AG04449 (cell line): ENCODE data around the gene HES3.

ENCODE experiments used
- CTCF ChIA-PET: fragments of 350-600 bp; formaldehyde crosslinking; extraction: SDS; loops from one replicate; lab custom pipeline; 2021; ENCODE audit warnings: antibody characterized with exemption; lab: Yijun Ruan, JAX
- POLR2A ChIA-PET: fragments of 400-600, 350-600 bp; formaldehyde crosslinking; extraction: SDS; loops from one replicate; lab custom pipeline; 2020; ENCODE audit warnings: antibody characterized with exemption, inconsistent platforms; lab: Yijun Ruan, JAX
- DNase-seq: peaks from one replicate; pipeline ENCODE4 v3.0.0-alpha.2; 2010; ENCODE audit warnings: low read depth, low spot score
- H3K4me3 ChIP-seq: 2 replicates; pipeline ENCODE4 v1.5.1; 2011; ENCODE audit warnings: low read depth, mild to moderate bottlenecking, control low read depth, low read length
- TF ChIP-seq, protein P1 (sequence below): IDR thresholded peaks from one replicate; pipeline ENCODE4 v1.5.1; 2011; ENCODE audit warnings: mild to moderate bottlenecking, moderate library complexity, low read length, control low read depth, inconsistent platforms; ENCODE audit not compliant: insufficient read depth; ENCODE audit errors: missing control alignments

The HES3 gene

GRCh38 chr1:6282577-6283270 is 38.7 kb downstream of the HES3 start:
- TF ChIP-seq, protein P1, sequence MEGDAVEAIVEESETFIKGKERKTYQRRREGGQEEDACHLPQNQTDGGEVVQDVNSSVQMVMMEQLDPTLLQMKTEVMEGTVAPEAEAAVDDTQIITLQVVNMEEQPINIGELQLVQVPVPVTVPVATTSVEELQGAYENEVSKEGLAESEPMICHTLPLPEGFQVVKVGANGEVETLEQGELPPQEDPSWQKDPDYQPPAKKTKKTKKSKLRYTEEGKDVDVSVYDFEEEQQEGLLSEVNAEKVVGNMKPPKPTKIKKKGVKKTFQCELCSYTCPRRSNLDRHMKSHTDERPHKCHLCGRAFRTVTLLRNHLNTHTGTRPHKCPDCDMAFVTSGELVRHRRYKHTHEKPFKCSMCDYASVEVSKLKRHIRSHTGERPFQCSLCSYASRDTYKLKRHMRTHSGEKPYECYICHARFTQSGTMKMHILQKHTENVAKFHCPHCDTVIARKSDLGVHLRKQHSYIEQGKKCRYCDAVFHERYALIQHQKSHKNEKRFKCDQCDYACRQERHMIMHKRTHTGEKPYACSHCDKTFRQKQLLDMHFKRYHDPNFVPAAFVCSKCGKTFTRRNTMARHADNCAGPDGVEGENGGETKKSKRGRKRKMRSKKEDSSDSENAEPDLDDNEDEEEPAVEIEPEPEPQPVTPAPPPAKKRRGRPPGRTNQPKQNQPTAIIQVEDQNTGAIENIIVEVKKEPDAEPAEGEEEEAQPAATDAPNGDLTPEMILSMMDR, result no peak
- no peak for DNase-seq
- H3K4me3 ChIP-seq, result no peak overlapping the region
- ChIA-PET POLR2A (no interaction called here), CTCF (interaction anchor here (1.6 to 9.9 kb wide), 2 partner anchors 29 to 35 kb away, joined by 4 to 54 read pairs; no protein-coding TSS in a partner anchor)

- ChIA-PET POLR2A (no interaction called here), CTCF (no interaction called here)
- TF ChIP-seq, protein P1, result no peak
- no peak for DNase-seq
- H3K4me3 ChIP-seq, result no peak overlapping the region
Measured at GRCh38 chr1:6285336-6285735, 41.4 kb downstream of the HES3 start.

DNA sequence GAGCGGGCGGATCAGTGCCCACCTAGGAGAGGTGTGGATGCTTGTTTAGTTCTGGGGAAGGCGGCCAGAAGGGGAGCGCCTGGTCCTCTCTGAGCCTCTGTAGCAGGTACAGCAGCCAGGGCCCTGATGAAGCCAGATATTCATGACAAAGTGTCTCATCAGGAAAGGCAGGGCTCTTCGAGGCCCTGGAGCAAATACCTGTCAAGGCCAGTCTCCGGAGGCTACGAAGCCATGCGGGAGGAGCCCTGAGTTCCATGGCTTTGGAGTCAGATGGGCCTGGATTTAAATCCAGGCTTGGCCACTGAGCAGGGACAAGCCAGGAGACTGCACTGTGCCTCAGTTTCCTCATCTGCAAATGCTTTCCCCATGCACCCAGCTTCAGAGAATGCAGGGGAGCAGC is 42.3 kb downstream of the HES3 start:
- no peak overlapping the region for H3K4me3 ChIP-seq
- no peak for DNase-seq
- ChIA-PET CTCF (no interaction called here), POLR2A (no interaction called here)
- TF ChIP-seq, protein P1, result no peak

GRCh38 chr1:6287029-6287428 is 43.0 kb downstream of the HES3 start:
- ChIA-PET POLR2A (no interaction called here), CTCF (interaction anchor here (1.0 to 1.3 kb wide), 2 partner anchors 10 to 57 kb away, joined by 3 read pairs; no protein-coding TSS in a partner anchor)
- TF ChIP-seq, protein P1, result no peak
- H3K4me3 ChIP-seq, result no peak overlapping the region
- no peak for DNase-seq

GRCh38 chr1:6287431-6287886 is 43.5 kb downstream of the HES3 start:
- no peak for DNase-seq
- CTCF ChIA-PET, result interaction anchor here (1.0 to 1.3 kb wide), 2 partner anchors 11 to 56 kb away, joined by 3 read pairs; no protein-coding TSS in a partner anchor
- H3K4me3 ChIP-seq, result no peak overlapping the region
- POLR2A ChIA-PET, result no interaction called here
- TF ChIP-seq, protein P1, result no peak

DNA sequence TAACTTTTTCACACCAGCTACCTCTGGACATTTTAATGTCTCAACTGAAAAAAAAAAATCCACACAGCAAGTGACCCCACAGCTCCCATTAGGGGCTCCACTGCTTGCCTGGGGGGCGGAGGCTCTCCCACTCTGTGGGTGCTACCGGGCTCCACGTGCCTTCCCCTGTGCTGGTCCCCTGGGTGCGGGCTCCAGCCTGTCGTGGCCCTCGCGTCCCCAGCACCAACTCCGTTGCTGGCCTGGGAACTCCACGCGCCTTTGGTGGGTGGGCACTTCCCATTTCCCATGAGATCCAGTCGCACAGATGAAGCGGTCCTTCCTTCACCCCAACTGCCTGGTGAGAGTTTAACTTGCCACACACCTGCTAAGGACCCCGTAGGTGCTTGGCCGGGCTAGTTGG is 44.0 kb downstream of the HES3 start:
- CTCF ChIA-PET, result interaction anchor here (1.3 kb wide), 1 partner anchor 56 kb away, joined by 3 read pairs; no protein-coding TSS in a partner anchor
- POLR2A ChIA-PET, result no interaction called here

More for the DNA sequence above, 44.0 kb downstream of the HES3 start:
- no peak overlapping the region for H3K4me3 ChIP-seq
- no peak for DNase-seq
- TF ChIP-seq, protein P1, result no peak
